Measurements from ENCODE around the gene GGT7. TPM values are rescaled to one million over a fixed set of nuclear protein-coding genes. Genes with fewer than 3 reads are reported as not detected.

GGT7 gene
- total and polyA plus RNA-seq, 4 donors, result 3.7 to 8.1 (median 6.0) TPM

DNA sequence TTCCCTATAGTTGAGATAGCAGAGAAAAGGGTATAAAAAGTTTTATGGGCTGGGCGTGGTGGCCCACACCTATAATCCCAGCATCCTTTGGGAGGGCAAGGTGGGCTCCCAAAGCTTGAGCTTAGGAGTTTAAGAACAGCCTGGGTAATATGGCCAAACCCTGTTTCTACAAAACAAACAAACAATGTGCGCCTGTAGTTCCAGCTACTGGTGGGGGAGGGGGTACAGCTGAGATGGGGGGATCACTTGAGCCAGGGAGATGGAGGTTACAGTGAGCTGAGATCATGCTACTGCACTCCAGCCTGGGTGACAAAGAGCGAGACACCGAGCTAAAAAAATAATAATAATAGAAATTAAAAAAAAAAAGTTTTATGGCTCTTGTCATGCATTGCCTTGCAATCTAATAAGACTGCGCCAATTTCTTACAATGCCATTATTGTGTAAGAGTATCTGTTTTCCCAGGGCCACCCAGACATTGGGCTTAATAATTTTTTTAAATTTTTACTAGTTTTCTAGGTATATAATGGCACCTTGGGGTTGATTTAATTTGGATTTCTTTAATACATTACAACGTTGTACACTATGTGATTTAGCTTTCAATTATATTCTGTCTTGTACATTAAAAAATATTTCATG lies 7.7 kb upstream of the GGT7 start:
- H3K9me3 ChIP-seq (ENCODE audit: control insufficient read depth in 4 of 4, low read length in 3 of 4), result no peaks in the 10 kb centered on the region
- H3K27me3 ChIP-seq (ENCODE audit: control insufficient read depth in 4 of 4, insufficient read depth in 4 of 4, low read length in 3 of 4), result no peaks in the 10 kb centered on the region
- no peak overlapping the region for H3K9ac ChIP-seq (ENCODE audit: low read depth in 1 of 2, low read length in 2 of 2)
- DNase-seq (ENCODE audit: low spot score), result no peak
- no peak overlapping the region for H3K4me3 ChIP-seq (ENCODE audit: low read depth in 1 of 3, low read length in 3 of 3)
- H3K27ac ChIP-seq (ENCODE audit: low read depth in 1 of 2, low read length in 2 of 2), result no peak overlapping the region
- H3K36me3 ChIP-seq (ENCODE audit: control insufficient read depth in 4 of 4, insufficient read depth in 3 of 4, low read depth in 1 of 4, low read length in 3 of 4), result peaks cover 0 to 17% (median 13%) of the 10 kb centered on the region in 4 donors
- H3K4me1 ChIP-seq (ENCODE audit: control insufficient read depth in 4 of 4, insufficient read depth in 4 of 4, low read length in 3 of 4), result peaks cover 1 to 33% (median 14%) of the 10 kb centered on the region in 4 donors
- WGBS, result 80% methylated on average over 6 of the region's 6 CpGs
- TF ChIP-seq GABPA (IDR thresholded peaks at IDR 0.05 in 1 of 2, conservative IDR thresholded peaks at IDR 0.05 in 1 of 2), result no peak
- TF ChIP-seq, protein P1, sequence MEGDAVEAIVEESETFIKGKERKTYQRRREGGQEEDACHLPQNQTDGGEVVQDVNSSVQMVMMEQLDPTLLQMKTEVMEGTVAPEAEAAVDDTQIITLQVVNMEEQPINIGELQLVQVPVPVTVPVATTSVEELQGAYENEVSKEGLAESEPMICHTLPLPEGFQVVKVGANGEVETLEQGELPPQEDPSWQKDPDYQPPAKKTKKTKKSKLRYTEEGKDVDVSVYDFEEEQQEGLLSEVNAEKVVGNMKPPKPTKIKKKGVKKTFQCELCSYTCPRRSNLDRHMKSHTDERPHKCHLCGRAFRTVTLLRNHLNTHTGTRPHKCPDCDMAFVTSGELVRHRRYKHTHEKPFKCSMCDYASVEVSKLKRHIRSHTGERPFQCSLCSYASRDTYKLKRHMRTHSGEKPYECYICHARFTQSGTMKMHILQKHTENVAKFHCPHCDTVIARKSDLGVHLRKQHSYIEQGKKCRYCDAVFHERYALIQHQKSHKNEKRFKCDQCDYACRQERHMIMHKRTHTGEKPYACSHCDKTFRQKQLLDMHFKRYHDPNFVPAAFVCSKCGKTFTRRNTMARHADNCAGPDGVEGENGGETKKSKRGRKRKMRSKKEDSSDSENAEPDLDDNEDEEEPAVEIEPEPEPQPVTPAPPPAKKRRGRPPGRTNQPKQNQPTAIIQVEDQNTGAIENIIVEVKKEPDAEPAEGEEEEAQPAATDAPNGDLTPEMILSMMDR (IDR thresholded peaks at IDR 0.05; ENCODE audit: low read depth, low read length, missing input control), result no peak
- TF ChIP-seq RXRA (IDR thresholded peaks at IDR 0.05), result no peak
- TF ChIP-seq HNF4A (conservative IDR thresholded peaks at IDR 0.05), result no peak
- no peak for TF ChIP-seq EGR1 (IDR thresholded peaks at IDR 0.05; ENCODE audit: low read depth in 2 of 2)
- TF ChIP-seq, protein P2, sequence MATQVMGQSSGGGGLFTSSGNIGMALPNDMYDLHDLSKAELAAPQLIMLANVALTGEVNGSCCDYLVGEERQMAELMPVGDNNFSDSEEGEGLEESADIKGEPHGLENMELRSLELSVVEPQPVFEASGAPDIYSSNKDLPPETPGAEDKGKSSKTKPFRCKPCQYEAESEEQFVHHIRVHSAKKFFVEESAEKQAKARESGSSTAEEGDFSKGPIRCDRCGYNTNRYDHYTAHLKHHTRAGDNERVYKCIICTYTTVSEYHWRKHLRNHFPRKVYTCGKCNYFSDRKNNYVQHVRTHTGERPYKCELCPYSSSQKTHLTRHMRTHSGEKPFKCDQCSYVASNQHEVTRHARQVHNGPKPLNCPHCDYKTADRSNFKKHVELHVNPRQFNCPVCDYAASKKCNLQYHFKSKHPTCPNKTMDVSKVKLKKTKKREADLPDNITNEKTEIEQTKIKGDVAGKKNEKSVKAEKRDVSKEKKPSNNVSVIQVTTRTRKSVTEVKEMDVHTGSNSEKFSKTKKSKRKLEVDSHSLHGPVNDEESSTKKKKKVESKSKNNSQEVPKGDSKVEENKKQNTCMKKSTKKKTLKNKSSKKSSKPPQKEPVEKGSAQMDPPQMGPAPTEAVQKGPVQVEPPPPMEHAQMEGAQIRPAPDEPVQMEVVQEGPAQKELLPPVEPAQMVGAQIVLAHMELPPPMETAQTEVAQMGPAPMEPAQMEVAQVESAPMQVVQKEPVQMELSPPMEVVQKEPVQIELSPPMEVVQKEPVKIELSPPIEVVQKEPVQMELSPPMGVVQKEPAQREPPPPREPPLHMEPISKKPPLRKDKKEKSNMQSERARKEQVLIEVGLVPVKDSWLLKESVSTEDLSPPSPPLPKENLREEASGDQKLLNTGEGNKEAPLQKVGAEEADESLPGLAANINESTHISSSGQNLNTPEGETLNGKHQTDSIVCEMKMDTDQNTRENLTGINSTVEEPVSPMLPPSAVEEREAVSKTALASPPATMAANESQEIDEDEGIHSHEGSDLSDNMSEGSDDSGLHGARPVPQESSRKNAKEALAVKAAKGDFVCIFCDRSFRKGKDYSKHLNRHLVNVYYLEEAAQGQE (IDR thresholded peaks at IDR 0.05), result no peak
- TF ChIP-seq SP1 (IDR thresholded peaks at IDR 0.05), result no peak
- TF ChIP-seq, protein P3, sequence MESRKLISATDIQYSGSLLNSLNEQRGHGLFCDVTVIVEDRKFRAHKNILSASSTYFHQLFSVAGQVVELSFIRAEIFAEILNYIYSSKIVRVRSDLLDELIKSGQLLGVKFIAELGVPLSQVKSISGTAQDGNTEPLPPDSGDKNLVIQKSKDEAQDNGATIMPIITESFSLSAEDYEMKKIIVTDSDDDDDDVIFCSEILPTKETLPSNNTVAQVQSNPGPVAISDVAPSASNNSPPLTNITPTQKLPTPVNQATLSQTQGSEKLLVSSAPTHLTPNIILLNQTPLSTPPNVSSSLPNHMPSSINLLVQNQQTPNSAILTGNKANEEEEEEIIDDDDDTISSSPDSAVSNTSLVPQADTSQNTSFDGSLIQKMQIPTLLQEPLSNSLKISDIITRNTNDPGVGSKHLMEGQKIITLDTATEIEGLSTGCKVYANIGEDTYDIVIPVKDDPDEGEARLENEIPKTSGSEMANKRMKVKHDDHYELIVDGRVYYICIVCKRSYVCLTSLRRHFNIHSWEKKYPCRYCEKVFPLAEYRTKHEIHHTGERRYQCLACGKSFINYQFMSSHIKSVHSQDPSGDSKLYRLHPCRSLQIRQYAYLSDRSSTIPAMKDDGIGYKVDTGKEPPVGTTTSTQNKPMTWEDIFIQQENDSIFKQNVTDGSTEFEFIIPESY (IDR thresholded peaks at IDR 0.05), result no peak
- no peak for TF ChIP-seq HNF4G (IDR thresholded peaks at IDR 0.05)

DNA sequence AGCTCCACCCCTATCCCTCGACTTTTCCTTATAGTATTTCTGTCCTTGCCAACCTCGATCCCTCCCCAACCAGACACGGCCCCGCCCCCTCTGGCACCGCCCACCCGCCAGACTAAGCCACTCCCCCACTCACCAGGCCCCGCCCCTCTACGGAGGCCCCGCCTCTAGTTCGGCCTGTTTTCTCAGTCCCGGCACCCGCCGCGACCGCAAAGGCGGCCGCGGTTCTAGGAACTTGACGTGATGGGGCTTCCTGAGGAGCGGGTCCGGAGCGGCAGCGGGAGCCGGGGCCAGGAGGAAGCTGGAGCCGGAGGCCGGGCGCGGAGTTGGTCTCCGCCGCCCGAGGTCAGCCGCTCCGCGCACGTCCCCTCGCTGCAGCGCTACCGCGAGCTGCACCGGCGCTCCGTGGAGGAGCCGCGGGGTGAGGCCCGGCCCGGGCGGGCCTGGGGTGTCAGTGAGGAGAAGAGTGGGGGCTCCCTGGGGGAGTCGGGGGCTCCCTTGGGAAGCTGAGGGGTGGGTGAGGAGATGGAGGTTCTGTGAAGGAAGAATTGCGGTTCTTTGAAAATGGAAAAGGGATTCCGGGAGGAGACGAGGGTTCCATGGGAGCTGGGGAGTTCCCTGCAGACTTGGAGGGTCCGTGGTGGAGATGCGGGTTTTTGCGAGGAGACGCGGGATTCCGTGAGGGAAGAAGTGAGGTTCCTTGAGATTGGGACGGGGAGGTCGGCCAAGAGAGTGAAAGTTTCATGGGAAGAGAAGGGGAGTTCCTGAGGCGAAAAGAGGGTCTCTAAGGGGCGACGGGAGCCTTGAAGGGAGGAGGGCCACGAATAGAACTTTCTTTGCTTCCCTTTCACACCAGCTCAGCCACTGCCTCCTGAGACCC lies 4.0 kb upstream of the GGT7 start, which contains the start of gene ACSS2:
ACSS2 (plus strand) TSS at position 207 of the 877 bp plus-strand sequence; CDS start at position 241, 34 bp downstream.
- WGBS, result 1% methylated on average over 63 of the region's 63 CpGs
- Histone ChIP-seq H3K27ac (ENCODE audit: low read depth in 1 of 2, low read length in 2 of 2) (peak within 1 kb of the TSS; percentile 87 to 96), H3K9me3 (ENCODE audit: control insufficient read depth in 4 of 4, low read length in 3 of 4) (no peaks in the 10 kb centered on the region), H3K9ac (ENCODE audit: low read depth in 1 of 2, low read length in 2 of 2) (peak within 1 kb of the TSS; percentile 64 to 77), H3K36me3 (ENCODE audit: control insufficient read depth in 4 of 4, insufficient read depth in 3 of 4, low read depth in 1 of 4, low read length in 3 of 4) (no peaks in the 10 kb centered on the region), H3K4me3 (ENCODE audit: low read depth in 1 of 3, low read length in 3 of 3) (peak within 1 kb of the TSS; percentile 62 to 87 (median 84)), H3K4me1 (ENCODE audit: control insufficient read depth in 4 of 4, insufficient read depth in 4 of 4, low read length in 3 of 4) (peaks cover 4 to 57% (median 38%) of the 10 kb centered on the region in 4 donors), H3K27me3 (ENCODE audit: control insufficient read depth in 4 of 4, insufficient read depth in 4 of 4, low read length in 3 of 4) (no peaks in the 10 kb centered on the region)
- DNase-seq (ENCODE audit: low spot score), result peak; percentile 100
- TF ChIP-seq RXRA (IDR thresholded peaks at IDR 0.05) (no peak), SP1 (IDR thresholded peaks at IDR 0.05) (peak; percentile 35), TAF1 (conservative IDR thresholded peaks at IDR 0.05) (peak; percentile 43), JUND (IDR thresholded peaks at IDR 0.05) (no peak), FOXA2 (IDR thresholded peaks at IDR 0.05) (no peak), EGR1 (IDR thresholded peaks at IDR 0.05; ENCODE audit: low read depth in 2 of 2) (no peak), HNF4A (conservative IDR thresholded peaks at IDR 0.05) (no peak), GABPA (IDR thresholded peaks at IDR 0.05 in 1 of 2, conservative IDR thresholded peaks at IDR 0.05 in 1 of 2) (no peak), NR2F2 (IDR thresholded peaks at IDR 0.05) (no peak)
- TF ChIP-seq, protein P4, sequence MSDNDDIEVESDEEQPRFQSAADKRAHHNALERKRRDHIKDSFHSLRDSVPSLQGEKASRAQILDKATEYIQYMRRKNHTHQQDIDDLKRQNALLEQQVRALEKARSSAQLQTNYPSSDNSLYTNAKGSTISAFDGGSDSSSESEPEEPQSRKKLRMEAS (IDR thresholded peaks at IDR 0.05), result no peak
- TF ChIP-seq, protein P3 (IDR thresholded peaks at IDR 0.05), result no peak
- TF ChIP-seq, protein P1 (IDR thresholded peaks at IDR 0.05; ENCODE audit: low read depth, low read length, missing input control), result no peak
- TF ChIP-seq, protein P5, sequence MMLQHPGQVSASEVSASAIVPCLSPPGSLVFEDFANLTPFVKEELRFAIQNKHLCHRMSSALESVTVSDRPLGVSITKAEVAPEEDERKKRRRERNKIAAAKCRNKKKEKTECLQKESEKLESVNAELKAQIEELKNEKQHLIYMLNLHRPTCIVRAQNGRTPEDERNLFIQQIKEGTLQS (IDR thresholded peaks at IDR 0.05), result no peak

All from liver (tissue), 9 donors.